AG09309 (cell line): Measurements from ENCODE around the gene FEZF1.

Source experiments
- DNase-seq: peaks from one replicate; pipeline ENCODE4 v3.0.0-alpha.2; 2010; ENCODE audit warnings: low read depth
- H3K4me3 ChIP-seq: 2 replicates; pipeline ENCODE4 v1.5.1; 2011; ENCODE audit warnings: mild to moderate bottlenecking, low read depth, low read length, moderate library complexity; ENCODE audit not compliant: control insufficient read depth
- TF ChIP-seq, protein P1 (sequence below): IDR thresholded peaks from 2 replicates; pipeline ENCODE4 v1.5.1; 2011; ENCODE audit warnings: mild to moderate bottlenecking, low read depth, low read length, inconsistent platforms; ENCODE audit not compliant: insufficient read depth, control insufficient read depth; ENCODE audit errors: missing control alignments

Gene FEZF1

DNA sequence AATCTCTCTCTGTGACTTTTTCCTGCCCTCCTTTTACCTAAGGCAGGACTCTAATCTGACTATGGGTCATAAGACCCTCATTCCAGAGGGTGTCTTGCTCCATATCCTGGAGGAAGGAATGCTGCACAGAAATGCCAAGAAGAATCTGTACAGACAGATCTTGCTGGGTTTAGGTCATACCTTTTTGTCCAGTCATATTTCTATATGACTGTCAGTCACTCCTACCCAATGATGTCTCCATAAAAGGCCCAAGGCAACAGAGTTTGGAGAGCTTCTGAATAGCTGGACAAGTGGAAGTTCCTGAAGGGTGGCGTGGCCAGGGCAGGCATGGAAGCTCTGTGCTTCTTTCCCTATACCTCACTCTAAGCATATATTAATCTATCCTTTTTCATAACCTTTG is 47.5 kb downstream of the FEZF1 start:
- H3K4me3 ChIP-seq, result no peak overlapping the region
- TF ChIP-seq, protein P1, sequence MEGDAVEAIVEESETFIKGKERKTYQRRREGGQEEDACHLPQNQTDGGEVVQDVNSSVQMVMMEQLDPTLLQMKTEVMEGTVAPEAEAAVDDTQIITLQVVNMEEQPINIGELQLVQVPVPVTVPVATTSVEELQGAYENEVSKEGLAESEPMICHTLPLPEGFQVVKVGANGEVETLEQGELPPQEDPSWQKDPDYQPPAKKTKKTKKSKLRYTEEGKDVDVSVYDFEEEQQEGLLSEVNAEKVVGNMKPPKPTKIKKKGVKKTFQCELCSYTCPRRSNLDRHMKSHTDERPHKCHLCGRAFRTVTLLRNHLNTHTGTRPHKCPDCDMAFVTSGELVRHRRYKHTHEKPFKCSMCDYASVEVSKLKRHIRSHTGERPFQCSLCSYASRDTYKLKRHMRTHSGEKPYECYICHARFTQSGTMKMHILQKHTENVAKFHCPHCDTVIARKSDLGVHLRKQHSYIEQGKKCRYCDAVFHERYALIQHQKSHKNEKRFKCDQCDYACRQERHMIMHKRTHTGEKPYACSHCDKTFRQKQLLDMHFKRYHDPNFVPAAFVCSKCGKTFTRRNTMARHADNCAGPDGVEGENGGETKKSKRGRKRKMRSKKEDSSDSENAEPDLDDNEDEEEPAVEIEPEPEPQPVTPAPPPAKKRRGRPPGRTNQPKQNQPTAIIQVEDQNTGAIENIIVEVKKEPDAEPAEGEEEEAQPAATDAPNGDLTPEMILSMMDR, result no peak
- no peak for DNase-seq

DNA sequence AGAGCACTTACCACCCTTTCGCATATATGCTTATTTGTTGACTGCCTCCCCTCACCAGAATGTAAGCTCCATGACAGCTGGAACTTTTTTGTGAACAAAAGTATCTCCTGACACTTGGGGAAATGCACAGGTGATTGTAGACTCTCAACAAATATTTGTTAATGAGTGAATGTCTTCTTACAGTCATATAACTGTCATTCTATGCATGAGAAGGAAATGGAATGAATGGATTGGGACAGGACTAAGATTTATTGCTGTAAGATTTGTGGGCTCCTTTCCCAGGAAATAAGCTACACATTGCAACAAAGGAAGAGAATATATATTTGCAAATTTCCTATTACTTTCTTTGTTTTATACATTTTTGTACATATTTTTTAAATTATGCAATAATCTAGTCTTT is 48.5 kb downstream of the FEZF1 start:
- no peak overlapping the region for H3K4me3 ChIP-seq
- no peak for DNase-seq
- TF ChIP-seq, protein P1, result no peak

DNA sequence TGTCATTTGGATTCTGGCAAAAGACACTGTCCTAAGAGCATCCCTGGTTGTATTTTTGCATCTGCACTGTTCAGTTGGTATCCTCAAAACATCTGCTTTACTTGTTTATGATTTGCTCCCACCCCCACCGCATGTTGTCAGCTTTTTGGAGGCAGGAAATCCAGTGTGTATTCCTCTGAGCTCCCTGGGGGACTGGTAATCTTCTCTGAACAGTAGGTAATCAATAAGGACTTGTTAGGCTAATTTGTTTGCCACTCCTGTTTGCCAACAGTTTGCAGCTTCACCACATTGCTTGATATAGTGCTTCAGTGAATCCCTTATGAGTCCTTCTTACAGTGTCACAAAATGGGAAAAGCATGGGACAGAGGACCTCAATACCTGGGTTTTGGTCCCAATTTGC is 49.1 kb downstream of the FEZF1 start:
- TF ChIP-seq, protein P1, result no peak
- no peak for DNase-seq
- H3K4me3 ChIP-seq, result no peak overlapping the region
